ENCODE measurements around the gene OR52E4. TPM values are rescaled to one million over a fixed set of nuclear protein-coding genes. Genes with fewer than 3 reads are reported as not detected.

The OR52E4 gene
- total RNA-seq, 1 donor from 2014 or later = not detected

GRCh38 chr11:5928271-5928670, 47.8 kb downstream of the OR52E4 start:
- H3K36me3 ChIP-seq = no peaks in the 10 kb centered on the region
- no peaks in the 10 kb centered on the region for H3K4me1 ChIP-seq
- H3K4me3 ChIP-seq = no peak overlapping the region
- no peaks in the 10 kb centered on the region for H3K27me3 ChIP-seq (ENCODE audit: low read depth)
- TF ChIP-seq, protein P1, sequence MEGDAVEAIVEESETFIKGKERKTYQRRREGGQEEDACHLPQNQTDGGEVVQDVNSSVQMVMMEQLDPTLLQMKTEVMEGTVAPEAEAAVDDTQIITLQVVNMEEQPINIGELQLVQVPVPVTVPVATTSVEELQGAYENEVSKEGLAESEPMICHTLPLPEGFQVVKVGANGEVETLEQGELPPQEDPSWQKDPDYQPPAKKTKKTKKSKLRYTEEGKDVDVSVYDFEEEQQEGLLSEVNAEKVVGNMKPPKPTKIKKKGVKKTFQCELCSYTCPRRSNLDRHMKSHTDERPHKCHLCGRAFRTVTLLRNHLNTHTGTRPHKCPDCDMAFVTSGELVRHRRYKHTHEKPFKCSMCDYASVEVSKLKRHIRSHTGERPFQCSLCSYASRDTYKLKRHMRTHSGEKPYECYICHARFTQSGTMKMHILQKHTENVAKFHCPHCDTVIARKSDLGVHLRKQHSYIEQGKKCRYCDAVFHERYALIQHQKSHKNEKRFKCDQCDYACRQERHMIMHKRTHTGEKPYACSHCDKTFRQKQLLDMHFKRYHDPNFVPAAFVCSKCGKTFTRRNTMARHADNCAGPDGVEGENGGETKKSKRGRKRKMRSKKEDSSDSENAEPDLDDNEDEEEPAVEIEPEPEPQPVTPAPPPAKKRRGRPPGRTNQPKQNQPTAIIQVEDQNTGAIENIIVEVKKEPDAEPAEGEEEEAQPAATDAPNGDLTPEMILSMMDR (IDR thresholded peaks at IDR 0.05; ENCODE audit: borderline replicate concordance) = no peak
- no peak for DNase-seq
- H3K9me3 ChIP-seq (replicated peaks) = peaks cover 75% of the 10 kb centered on the region
- intact Hi-C loops (cut with micrococcal nuclease) = no loop called here
- no peak overlapping the region for H3K27ac ChIP-seq (replicated peaks)

- H3K36me3 ChIP-seq = no peaks in the 10 kb centered on the region
- H3K27ac ChIP-seq (replicated peaks) = no peak overlapping the region
- no peak overlapping the region for H3K4me3 ChIP-seq
- TF ChIP-seq, protein P1 (IDR thresholded peaks at IDR 0.05; ENCODE audit: borderline replicate concordance) = no peak
- no peak for DNase-seq
- intact Hi-C loops (cut with micrococcal nuclease) = no loop called here
- peaks cover 70% of the 10 kb centered on the region for H3K9me3 ChIP-seq (replicated peaks)
- no peaks in the 10 kb centered on the region for H3K27me3 ChIP-seq (ENCODE audit: low read depth)
- no peaks in the 10 kb centered on the region for H3K4me1 ChIP-seq
These were observed 48.4 kb downstream of the OR52E4 start for GRCh38 chr11:5928811-5929210.

DNA sequence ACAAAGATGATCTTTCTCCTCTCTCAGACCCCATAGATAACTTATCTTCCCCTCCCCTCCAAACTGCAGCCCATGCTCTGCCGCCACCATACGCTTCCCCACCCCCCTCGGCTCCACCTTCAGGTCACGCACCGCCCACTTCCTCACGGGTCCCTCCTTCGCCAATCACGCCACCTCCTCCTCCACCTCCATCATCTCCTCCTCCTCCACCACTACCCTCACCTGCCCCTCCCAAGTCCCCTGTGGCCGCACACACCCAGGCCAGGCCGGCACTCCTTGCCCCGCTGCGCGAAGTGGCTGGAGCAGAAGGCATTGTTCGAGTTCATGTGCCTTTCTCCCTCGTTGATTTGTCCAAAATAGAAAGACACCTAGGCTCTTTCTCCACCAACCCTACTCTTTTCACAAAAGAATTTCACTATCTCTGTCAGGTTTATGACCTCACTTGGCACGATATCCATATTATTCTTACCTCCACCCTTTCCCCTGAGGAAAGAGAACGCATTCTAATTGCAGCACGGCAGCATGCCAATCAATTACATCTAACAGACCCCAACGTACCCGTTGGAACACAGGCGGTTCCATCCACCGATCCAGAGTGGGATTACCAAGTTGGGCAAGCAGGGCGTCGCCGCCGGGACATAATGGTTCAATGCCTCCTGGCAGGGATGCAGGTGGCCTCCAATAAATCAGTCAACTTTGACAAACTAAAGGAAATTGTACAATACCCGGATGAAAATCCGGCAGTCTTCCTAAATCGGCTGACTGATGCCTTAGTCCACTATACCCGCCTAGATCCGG, 49.3 kb downstream of the OR52E4 start:
- Histone ChIP-seq H3K36me3 (no peaks in the 10 kb centered on the region), H3K27ac (replicated peaks) (no peak overlapping the region), H3K27me3 (ENCODE audit: low read depth) (no peaks in the 10 kb centered on the region), H3K9me3 (replicated peaks) (peaks cover 60% of the 10 kb centered on the region), H3K4me3 (no peak overlapping the region), H3K4me1 (no peaks in the 10 kb centered on the region)
- TF ChIP-seq, protein P1 (IDR thresholded peaks at IDR 0.05; ENCODE audit: borderline replicate concordance) = no peak
- DNase-seq = no peak
- intact Hi-C loops (cut with micrococcal nuclease) = no loop called here

DNA sequence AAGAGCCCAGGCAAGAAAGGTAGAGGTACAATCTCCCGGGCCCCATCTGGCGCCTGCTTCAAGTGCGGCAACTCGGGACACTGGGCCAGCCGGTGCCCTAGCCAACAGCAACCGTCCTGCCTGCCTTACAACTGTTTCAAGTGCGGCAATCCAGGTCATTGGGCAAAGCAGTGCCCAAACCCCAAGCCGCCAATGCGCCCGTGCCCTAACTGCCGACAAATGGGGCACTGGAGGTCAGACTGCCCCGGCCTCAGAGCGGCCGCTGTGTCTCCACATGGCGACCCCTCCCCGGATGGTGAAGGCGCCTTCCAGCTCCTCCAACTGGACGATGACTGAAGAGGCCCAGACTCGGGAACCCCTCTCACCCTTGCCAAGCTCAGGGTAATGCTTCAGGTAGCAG, 50.2 kb downstream of the OR52E4 start:
- H3K4me1 ChIP-seq = no peaks in the 10 kb centered on the region
- DNase-seq = no peak
- no peak overlapping the region for H3K4me3 ChIP-seq
- TF ChIP-seq, protein P1 (IDR thresholded peaks at IDR 0.05; ENCODE audit: borderline replicate concordance) = no peak
- H3K36me3 ChIP-seq = no peaks in the 10 kb centered on the region
- H3K27me3 ChIP-seq (ENCODE audit: low read depth) = no peaks in the 10 kb centered on the region
- no peak overlapping the region for H3K27ac ChIP-seq (replicated peaks)
- H3K9me3 ChIP-seq (replicated peaks) = peaks cover 52% of the 10 kb centered on the region
- intact Hi-C loops (cut with micrococcal nuclease) = no loop called here

DNA sequence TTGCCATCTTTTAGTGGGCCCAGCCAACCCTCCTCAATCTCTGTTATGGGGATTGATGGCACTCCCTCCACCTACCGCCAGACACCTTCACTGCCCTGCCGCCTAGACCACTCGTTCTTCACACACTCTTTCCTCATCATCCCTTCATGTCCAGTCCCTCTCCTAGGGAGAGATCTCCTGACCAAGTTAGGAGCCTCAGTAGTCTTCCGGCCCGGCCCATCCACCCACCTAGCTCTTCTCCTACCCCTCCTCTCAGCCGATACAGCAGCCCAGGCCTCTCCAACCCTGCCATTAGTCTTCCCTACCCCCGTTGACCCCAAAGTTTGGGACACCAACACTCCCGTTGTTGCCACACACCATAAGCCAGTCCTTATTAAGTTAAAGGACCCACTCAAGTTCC, 50.6 kb downstream of the OR52E4 start:
- no peak overlapping the region for H3K27ac ChIP-seq (replicated peaks)
- peaks cover 47% of the 10 kb centered on the region for H3K9me3 ChIP-seq (replicated peaks)
- DNase-seq = no peak
- TF ChIP-seq, protein P1 (IDR thresholded peaks at IDR 0.05; ENCODE audit: borderline replicate concordance) = no peak
- H3K4me1 ChIP-seq = no peaks in the 10 kb centered on the region
- H3K27me3 ChIP-seq (ENCODE audit: low read depth) = no peaks in the 10 kb centered on the region
- intact Hi-C loops (cut with micrococcal nuclease) = no loop called here
- no peak overlapping the region for H3K4me3 ChIP-seq
- no peaks in the 10 kb centered on the region for H3K36me3 ChIP-seq

Measured in left ventricle myocardium inferior (tissue), 1 donor.